GM12891 (cell line): ENCODE results near the gene RERE.

ENCODE experiments used
- POLR2AphosphoS5 ChIP-seq: IDR thresholded peaks from 2 replicates; pipeline ENCODE4 v1.6.1; 2011; ENCODE audit warnings: low read depth, low read length, control low read depth
- SPI1 ChIP-seq: IDR thresholded peaks from 2 replicates; pipeline ENCODE4 v1.6.1; 2011; ENCODE audit warnings: low read depth, low read length, control low read depth
- TAF1 ChIP-seq: IDR thresholded peaks from 2 replicates; pipeline ENCODE4 v1.6.1; 2011; ENCODE audit warnings: low read depth, low read length, control low read depth

GRCh38 chr1:8718850-8719361, 98.5 kb downstream of the RERE start:
- TF ChIP-seq POLR2AphosphoS5, result no peak
- no peak for TF ChIP-seq TAF1
- no peak for TF ChIP-seq SPI1
